Loucy (cell line): Measurements from ENCODE around the gene GAL3ST2.

Source experiments
- H2AFZ ChIP-seq: fragments of 200-600 bp; sonication (generic); 2 replicates; pipeline ENCODE4 v1.6.0; 2016; ENCODE audit warnings: antibody characterized with exemption, mild to moderate bottlenecking, low read length, moderate library complexity
- H3F3A ChIP-seq: fragments of 200-600 bp; 2 replicates; pipeline ENCODE4 v1.6.0; 2016; ENCODE audit warnings: antibody characterized with exemption, low read depth, mild to moderate bottlenecking
- H3K27me3 ChIP-seq: fragments of 200-600 bp; sonication (generic); 2 replicates; pipeline ENCODE4 v1.6.1; 2014; ENCODE audit warnings: low read length, mild to moderate bottlenecking; ENCODE audit not compliant: insufficient read depth, poor library complexity, severe bottlenecking
- H3K36me3 ChIP-seq: fragments of 200-600 bp; sonication (generic); 2 replicates; pipeline ENCODE4 v1.6.1; 2016; ENCODE audit warnings: low read length; ENCODE audit not compliant: insufficient read depth
- H3K4me1 ChIP-seq: fragments of 200-600 bp; sonication (generic); 2 replicates; pipeline ENCODE4 v1.5.1; 2014; ENCODE audit warnings: low read length, mild to moderate bottlenecking; ENCODE audit not compliant: insufficient read depth, poor library complexity, severe bottlenecking
- H3K4me2 ChIP-seq: fragments of 200-600 bp; sonication (generic); 2 replicates; pipeline ENCODE4 v1.6.0; 2014; ENCODE audit warnings: antibody characterized with exemption, low read length, low read depth, mild to moderate bottlenecking; ENCODE audit not compliant: poor library complexity, severe bottlenecking
- H3K4me3 ChIP-seq: fragments of 200-600 bp; sonication (generic); 2 replicates; pipeline ENCODE4 v1.5.1; 2014; ENCODE audit warnings: low read length, mild to moderate bottlenecking, mixed read lengths; ENCODE audit not compliant: poor library complexity, severe bottlenecking
- H3K79me2 ChIP-seq: fragments of 200-600 bp; sonication (generic); 2 replicates; pipeline ENCODE4 v1.6.1; 2014; ENCODE audit warnings: low read length; ENCODE audit not compliant: insufficient read depth
- H3K9ac ChIP-seq: fragments of 200-600 bp; sonication (generic); 2 replicates; pipeline ENCODE4 v1.6.0; 2014; ENCODE audit warnings: mild to moderate bottlenecking, low read depth, low read length, moderate library complexity; ENCODE audit not compliant: poor library complexity, severe bottlenecking
- H3K9me2 ChIP-seq: fragments of 200-600 bp; sonication (generic); replicated peaks from 2 replicates; pipeline ENCODE4 v1.6.1; 2016; ENCODE audit warnings: low read depth, low read length, mixed read lengths
- H3K9me3 ChIP-seq: fragments of 200-600 bp; sonication (generic); 2 replicates; pipeline ENCODE4 v1.6.1; 2014; ENCODE audit warnings: mild to moderate bottlenecking, antibody characterized with exemption, low read length, low read depth; ENCODE audit not compliant: insufficient read depth
- H4K20me1 ChIP-seq: fragments of 200-600 bp; sonication (generic); 2 replicates; pipeline ENCODE4 v1.6.0; 2014; ENCODE audit warnings: antibody characterized with exemption, low read length, mild to moderate bottlenecking; ENCODE audit not compliant: insufficient read depth, poor library complexity, severe bottlenecking
- EZH2phosphoT487 ChIP-seq: fragments of 200-600 bp; IDR thresholded peaks from 2 replicates; pipeline ENCODE4 v1.6.1; 2018; ENCODE audit warnings: antibody characterized with exemption, mild to moderate bottlenecking, moderate library complexity, borderline replicate concordance
- TF ChIP-seq, protein P1 (sequence below): fragments of 200-600 bp; sonication (generic); conservative IDR thresholded peaks from 2 replicates; pipeline ENCODE4 v1.5.1; 2014; ENCODE audit warnings: mild to moderate bottlenecking, antibody characterized with exemption, low read length

GAL3ST2 gene

DNA sequence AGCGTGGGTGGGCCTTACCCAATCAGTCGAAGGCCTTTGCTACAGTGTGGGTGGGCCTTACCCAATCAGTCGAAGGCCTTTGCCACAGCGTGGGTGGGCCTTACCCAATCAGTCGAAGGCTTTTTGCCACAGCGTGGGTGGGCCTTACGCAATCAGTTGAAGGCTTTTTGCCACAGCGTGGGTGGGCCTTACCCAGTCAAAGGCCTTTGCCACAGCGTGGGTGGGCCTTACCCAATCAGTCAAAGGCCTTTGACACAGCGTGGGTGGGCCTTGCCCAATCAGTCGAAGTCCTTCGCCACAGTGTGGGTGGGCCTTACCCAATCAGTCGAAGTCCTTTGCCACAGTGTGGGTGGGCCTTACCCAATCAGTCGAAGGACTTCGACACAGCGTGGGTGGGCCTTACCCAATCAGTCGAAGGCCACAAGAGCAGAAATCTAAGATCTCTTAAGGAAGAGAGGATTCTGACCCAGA lies 16.3 kb upstream of the GAL3ST2 start:
- Histone ChIP-seq H3K4me3 (no peak overlapping the region), H3K4me1 (peaks cover 14% of the 10 kb centered on the region), H3K9me2 (no peaks in the 10 kb centered on the region), H2AFZ (no peak overlapping the region), H4K20me1 (no peaks in the 10 kb centered on the region), H3K9me3 (no peaks in the 10 kb centered on the region), H3K27me3 (no peaks in the 10 kb centered on the region), H3K9ac (no peak overlapping the region), H3K36me3 (no peaks in the 10 kb centered on the region), H3K79me2 (no peaks in the 10 kb centered on the region), H3F3A (no peaks in the 10 kb centered on the region; the same call in 1 of the 2 replicates), H3K4me2 (no peak overlapping the region)
- no peak for TF ChIP-seq EZH2phosphoT487
- TF ChIP-seq, protein P1, sequence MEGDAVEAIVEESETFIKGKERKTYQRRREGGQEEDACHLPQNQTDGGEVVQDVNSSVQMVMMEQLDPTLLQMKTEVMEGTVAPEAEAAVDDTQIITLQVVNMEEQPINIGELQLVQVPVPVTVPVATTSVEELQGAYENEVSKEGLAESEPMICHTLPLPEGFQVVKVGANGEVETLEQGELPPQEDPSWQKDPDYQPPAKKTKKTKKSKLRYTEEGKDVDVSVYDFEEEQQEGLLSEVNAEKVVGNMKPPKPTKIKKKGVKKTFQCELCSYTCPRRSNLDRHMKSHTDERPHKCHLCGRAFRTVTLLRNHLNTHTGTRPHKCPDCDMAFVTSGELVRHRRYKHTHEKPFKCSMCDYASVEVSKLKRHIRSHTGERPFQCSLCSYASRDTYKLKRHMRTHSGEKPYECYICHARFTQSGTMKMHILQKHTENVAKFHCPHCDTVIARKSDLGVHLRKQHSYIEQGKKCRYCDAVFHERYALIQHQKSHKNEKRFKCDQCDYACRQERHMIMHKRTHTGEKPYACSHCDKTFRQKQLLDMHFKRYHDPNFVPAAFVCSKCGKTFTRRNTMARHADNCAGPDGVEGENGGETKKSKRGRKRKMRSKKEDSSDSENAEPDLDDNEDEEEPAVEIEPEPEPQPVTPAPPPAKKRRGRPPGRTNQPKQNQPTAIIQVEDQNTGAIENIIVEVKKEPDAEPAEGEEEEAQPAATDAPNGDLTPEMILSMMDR, result no peak

- Histone ChIP-seq H3K9me2 (no peaks in the 10 kb centered on the region), H3K4me2 (no peak overlapping the region), H3K9me3 (no peaks in the 10 kb centered on the region), H3K4me3 (no peak overlapping the region), H2AFZ (no peak overlapping the region), H3K36me3 (no peaks in the 10 kb centered on the region), H3K9ac (no peak overlapping the region), H3K4me1 (peaks cover 14% of the 10 kb centered on the region), H3K79me2 (no peaks in the 10 kb centered on the region), H3K27me3 (no peaks in the 10 kb centered on the region), H3F3A (no peaks in the 10 kb centered on the region; the same call in 1 of the 2 replicates), H4K20me1 (no peaks in the 10 kb centered on the region)
- TF ChIP-seq, protein P1, result no peak
- no peak for TF ChIP-seq EZH2phosphoT487
Observed at GRCh38 chr2:241762321-241762932, 14.2 kb upstream of the GAL3ST2 start.

GRCh38 chr2:241762933-241763369 lies 13.7 kb upstream of the GAL3ST2 start:
- no peak overlapping the region for H3K4me2 ChIP-seq
- TF ChIP-seq, protein P1, result no peak
- no peak for TF ChIP-seq EZH2phosphoT487
- H3K4me3 ChIP-seq, result no peak overlapping the region
- no peak overlapping the region for H2AFZ ChIP-seq
- H3K36me3 ChIP-seq, result no peaks in the 10 kb centered on the region
- H3K4me1 ChIP-seq, result peaks cover 14% of the 10 kb centered on the region
- no peaks in the 10 kb centered on the region for H3K9me2 ChIP-seq
- no peak overlapping the region for H3K9ac ChIP-seq
- no peaks in the 10 kb centered on the region for H3K27me3 ChIP-seq
- H4K20me1 ChIP-seq, result no peaks in the 10 kb centered on the region
- no peaks in the 10 kb centered on the region for H3K9me3 ChIP-seq
- no peaks in the 10 kb centered on the region; the same call in 1 of the 2 replicates for H3F3A ChIP-seq
- no peaks in the 10 kb centered on the region for H3K79me2 ChIP-seq
